A549 (cell line): ENCODE measurements around the gene CALCOCO1. TPM values are rescaled to one million over a fixed set of nuclear protein-coding genes. Genes with fewer than 3 reads are reported as not detected.
A peak's percentile ranks its signal among the peaks of the same experiment; 100 is the strongest.
"Not testable (repeated sequence)": the region's sequence is repeated elsewhere in the genome, so short reads cannot be mapped to it uniquely, and the experiment has no call there.

Experiments
- ATAC-seq, 2 experiments: fragments of 200-7000 bp in 1 of 2; fragments of >200 bp in 1 of 2; cut with Nextera tagmentation in 1 of 2; cut with Tn5 transposase in 1 of 2; 3 replicates each; pipeline versions ENCODE4 v1.8.0 to v1.9.1; 2018 to 2020; ENCODE audit warnings: mild to moderate bottlenecking in 1 of 2, moderate library complexity in 1 of 2
- CTCF ChIA-PET: fragments of 300-600 bp; sonication (Branson Sonifier 250); formaldehyde crosslinking; extraction: SDS; loops from one replicate; lab custom pipeline; 2021; ENCODE audit warnings: antibody characterized with exemption, inconsistent platforms; lab: Yijun Ruan, JAX
- POLR2A ChIA-PET: fragments of 350-600 bp; formaldehyde crosslinking; extraction: SDS; loops from one replicate; lab custom pipeline; 2021; ENCODE audit warnings: antibody characterized with exemption, inconsistent platforms; lab: Yijun Ruan, JAX
- DNase-seq, 2 experiments: peaks; one replicate each; pipeline versions ENCODE4 v3.0.0 to v3.0.0-alpha.2; 2011 to 2016; ENCODE audit warnings: low read depth in 1 of 2, low spot score in 1 of 2
- FAIRE-seq: peaks from 2 replicates; lab custom pipeline; 2011; peaks lifted over from hg19 to GRCh38; lab: Jason Lieb, UNC
- H3K27ac ChIP-seq, 2 experiments: fragments of >200 bp; sonication (Bioruptor Twin); formaldehyde crosslinking; 3 replicates each; pipeline ENCODE4 v1.5.1; 2016 to 2017
- H3K4me1 ChIP-seq: fragments of >200 bp; sonication (Bioruptor Twin); formaldehyde crosslinking; 3 replicates; pipeline ENCODE4 v1.6.1; 2016
- H3K4me2 ChIP-seq: fragments of >200 bp; sonication (Bioruptor Twin); formaldehyde crosslinking; 3 replicates; pipeline ENCODE4 v1.6.1; 2016
- H3K4me3 ChIP-seq: fragments of >200 bp; sonication (Bioruptor Twin); formaldehyde crosslinking; 3 replicates; pipeline ENCODE4 v1.5.1; 2016
- H3K9me3 ChIP-seq: fragments of >200 bp; sonication (Bioruptor Twin); formaldehyde crosslinking; 3 replicates; pipeline ENCODE4 v1.6.1; 2016
- CHD4 ChIP-seq: fragments of 200-600 bp; sonication (generic); IDR thresholded peaks from 2 replicates; pipeline ENCODE4 v1.6.1; 2016; ENCODE audit warnings: antibody characterized with exemption, mild to moderate bottlenecking, borderline replicate concordance
- ESRRA ChIP-seq: fragments of 150-350 bp; IDR thresholded peaks from 2 replicates; pipeline ENCODE4 v1.6.1; 2014; ENCODE audit warnings: mild to moderate bottlenecking, low read length, borderline replicate concordance
- FOSL2 ChIP-seq, 2 experiments: fragments of 450-650 bp in 1 of 2; fragments of >200 bp in 1 of 2; sonication (Bioruptor Twin) in 1 of 2; formaldehyde crosslinking; IDR thresholded peaks; 2 replicates each; pipeline versions ENCODE4 v1.5.0 to v1.6.1; 2016 to 2020; ENCODE audit warnings: mild to moderate bottlenecking in 1 of 2, moderate library complexity in 1 of 2
- HEYL ChIP-seq: fragments of 250-450 bp; sonication (Bioruptor Pico); IDR thresholded peaks from 2 replicates; pipeline ENCODE4 v1.8.0; 2021; ENCODE audit warnings: mild to moderate bottlenecking, moderate library complexity
- KDM1A ChIP-seq: fragments of 200-600 bp; sonication (generic); IDR thresholded peaks from 2 replicates; pipeline ENCODE4 v1.6.1; 2016; ENCODE audit warnings: low read depth, mild to moderate bottlenecking
- MAFK ChIP-seq: fragments of 450-650 bp; IDR thresholded peaks from 2 replicates; pipeline ENCODE4 v1.6.1; 2014; ENCODE audit not compliant: partially characterized antibody
- NPAS2 ChIP-seq: fragments of 250-450 bp; sonication (Bioruptor Pico); IDR thresholded peaks from 2 replicates; pipeline ENCODE4 v1.8.0; 2022; ENCODE audit warnings: mild to moderate bottlenecking, moderate library complexity, borderline replicate concordance
- PHF8 ChIP-seq: fragments of 200-600 bp; sonication (generic); IDR thresholded peaks from 2 replicates; pipeline ENCODE4 v1.6.1; 2016; ENCODE audit warnings: low read depth, mild to moderate bottlenecking, antibody characterized with exemption, moderate library complexity, borderline replicate concordance
- POLR2A ChIP-seq: IDR thresholded peaks from 2 replicates; pipeline ENCODE4 v1.6.1; 2012; ENCODE audit warnings: mild to moderate bottlenecking, low read length
- RARB ChIP-seq: fragments of 250-450 bp; sonication (Bioruptor Pico); IDR thresholded peaks from 2 replicates; pipeline ENCODE4 v1.8.0; 2021; ENCODE audit warnings: mild to moderate bottlenecking, moderate library complexity
- RCOR1 ChIP-seq: fragments of 150-350 bp; IDR thresholded peaks from 2 replicates; pipeline ENCODE4 v1.6.1; 2014; ENCODE audit warnings: antibody characterized with exemption, low read length, low read depth
- SMC3 ChIP-seq: fragments of >200 bp; sonication (Bioruptor Twin); formaldehyde crosslinking; IDR thresholded peaks from 3 replicates; pipeline ENCODE4 v1.6.1; 2018; ENCODE audit warnings: inconsistent platforms
- SREBF2 ChIP-seq: fragments of 450-650 bp; IDR thresholded peaks from 2 replicates; pipeline ENCODE4 v1.6.1; 2014; ENCODE audit warnings: mild to moderate bottlenecking, moderate library complexity
- ZC3H11A ChIP-seq: fragments of 450-650 bp; IDR thresholded peaks from 2 replicates; pipeline ENCODE4 v1.6.1; 2014; ENCODE audit warnings: antibody characterized with exemption, mild to moderate bottlenecking
- ZFP36 ChIP-seq: fragments of 450-650 bp; IDR thresholded peaks from 2 replicates; pipeline ENCODE4 v1.6.1; 2014; ENCODE audit warnings: borderline replicate concordance; ENCODE audit not compliant: partially characterized antibody
- ZNF302 ChIP-seq: fragments of 250-450 bp; sonication (Bioruptor Pico); IDR thresholded peaks from 2 replicates; pipeline ENCODE4 v1.9.0; 2021; ENCODE audit warnings: inconsistent platforms, mild to moderate bottlenecking, moderate library complexity
- ZSCAN20 ChIP-seq: fragments of 250-450 bp; sonication (Bioruptor Pico); IDR thresholded peaks from 2 replicates; pipeline ENCODE4 v1.8.0; 2022; ENCODE audit warnings: mild to moderate bottlenecking, moderate library complexity
- WGBS: methylation state at CpG from one replicate; pipeline ENCODE4 v1.1.6; 2017; ENCODE audit errors: missing lambda C conversion rate; 5-methylcytosine and 5-hydroxymethylcytosine counted together
- polyA plus RNA-seq, 4 experiments: library from polyadenylated mRNA; depleted of rRNA in 3 of 4; stranded (reverse); fragments of >200 nt; fragmentation: RNase III in 1 of 4; extraction: RNeasy Plus Mini Kit Qiagen cat#74134 plus additional on column Dnase treatment in 1 of 4; gene quantifications; 2 replicates in 3 of 4; 3 replicates in 1 of 4; pipeline ENCODE4 v1.2.3, GENCODE V29; 2011 to 2017
- TF ChIP-seq, protein P1 (sequence below): fragments of 200-600 bp; sonication (generic); IDR thresholded peaks from 2 replicates; pipeline ENCODE4 v1.6.1; 2016; ENCODE audit warnings: antibody characterized with exemption, mild to moderate bottlenecking, moderate library complexity

The CALCOCO1 gene
- polyA plus RNA-seq, 2 of the 4 experiments (the other 2 are of a cell fraction), result 28.8 to 41.5 TPM

DNA sequence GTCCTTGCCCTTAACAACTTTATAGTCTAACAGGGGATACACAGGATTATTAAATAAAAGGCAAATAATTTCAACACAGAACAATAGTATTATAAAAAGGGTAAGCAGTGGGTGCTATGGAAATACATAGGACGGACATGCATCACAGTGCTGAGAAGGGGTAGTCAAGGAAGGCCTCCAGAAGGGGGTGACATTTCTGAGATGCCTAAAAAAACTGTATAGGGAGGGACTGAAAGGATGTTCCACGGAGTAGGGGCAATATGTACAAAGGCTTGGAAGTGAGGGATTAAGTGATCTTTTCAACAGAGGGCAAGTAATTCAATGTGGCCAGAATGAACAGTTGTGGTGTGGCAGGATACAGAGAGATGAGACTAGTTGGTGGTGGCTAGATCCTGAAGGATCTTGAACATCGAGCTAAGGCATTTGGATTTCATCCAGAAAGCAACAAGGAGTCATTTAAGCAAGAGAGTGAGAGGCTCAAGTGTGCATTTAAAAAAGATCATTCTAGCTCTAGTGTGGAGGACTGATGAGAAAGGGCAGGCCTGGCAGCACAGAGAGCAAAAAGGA is 42.5 kb downstream of the CALCOCO1 start:
- no peak for FAIRE-seq
- CTCF ChIA-PET, result interaction anchor here (1.1 to 13.4 kb wide), 6 partner anchors 8 to 141 kb away, joined by 3 to 154 read pairs (median 20); partner anchors contain the start of gene ATP5MC2

DNA sequence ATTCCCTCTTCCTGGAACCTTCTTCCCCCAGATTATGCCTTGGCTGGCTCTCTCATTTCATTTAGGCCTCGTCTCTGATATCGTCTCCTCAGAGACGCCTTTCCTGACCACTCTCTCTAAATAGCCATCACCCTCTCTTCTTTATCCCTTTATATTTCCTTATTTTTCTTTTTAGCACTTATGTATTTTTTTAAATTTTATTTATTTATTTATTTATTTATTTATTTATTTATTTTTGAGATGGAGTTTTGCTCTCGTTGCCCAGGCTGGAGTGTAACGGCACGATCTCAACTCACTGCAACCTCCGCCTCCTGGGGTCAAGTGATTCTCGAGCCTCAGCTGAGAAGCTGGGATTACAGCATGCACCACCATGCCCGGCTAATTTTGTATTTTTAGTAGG is 43.3 kb downstream of the CALCOCO1 start:
- 90% methylated on average over 9 of the region's 9 CpGs for WGBS
- no peaks in the 10 kb centered on the region for H3K9me3 ChIP-seq
- H3K4me1 ChIP-seq, result no peaks in the 10 kb centered on the region
- no peak overlapping the region for H3K4me3 ChIP-seq
- FAIRE-seq, result no peak
- POLR2A ChIA-PET, result no interaction called here
- CTCF ChIA-PET, result interaction anchor here (2.8 to 13.4 kb wide), 4 partner anchors 16 to 141 kb away, joined by 10 to 154 read pairs (median 30); no protein-coding TSS in a partner anchor
- no peak overlapping the region for H3K4me2 ChIP-seq
- DNase-seq, result no peak
- TF ChIP-seq ZC3H11A (peak; percentile 76), POLR2A (no peak)
- no peak for ATAC-seq
- H3K27ac ChIP-seq, result no peak overlapping the region

More for the DNA sequence above, 42.5 kb downstream of the CALCOCO1 start:
- Histone ChIP-seq H3K27ac (no peak overlapping the region), H3K4me2 (no peak overlapping the region), H3K4me3 (no peak overlapping the region), H3K9me3 (no peaks in the 10 kb centered on the region), H3K4me1 (no peaks in the 10 kb centered on the region)
- ATAC-seq, result no peak
- peak; percentile 11 for TF ChIP-seq ZFP36
- no peak for TF ChIP-seq SMC3
- 63% methylated on average over 3 of the region's 3 CpGs for WGBS
- POLR2A ChIA-PET, result no interaction called here
- DNase-seq, result no peak

DNA sequence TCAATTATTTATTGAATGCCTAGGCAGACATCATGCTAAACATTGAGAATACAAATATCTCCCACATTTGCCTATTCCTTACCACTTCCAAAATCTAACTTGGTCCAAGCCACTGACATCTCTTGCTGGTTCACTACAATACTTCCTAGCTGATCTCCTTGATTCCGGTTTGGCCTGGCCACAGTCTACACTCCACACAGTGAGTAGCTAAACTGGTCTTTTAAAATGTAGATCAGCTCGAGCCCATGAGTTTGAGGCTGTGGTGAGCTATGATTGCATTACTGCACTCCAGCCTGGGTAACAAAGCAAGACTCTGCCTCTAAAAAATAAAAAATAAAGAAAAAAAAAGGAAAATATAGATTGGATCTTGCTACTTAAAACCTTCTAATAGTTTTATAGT is 43.8 kb downstream of the CALCOCO1 start:
- 77% methylated on average over 2 of the region's 2 CpGs for WGBS
- H3K4me3 ChIP-seq, result no peak overlapping the region
- FAIRE-seq (no peak), ATAC-seq (no peak), DNase-seq (no peak)
- H3K9me3 ChIP-seq, result no peaks in the 10 kb centered on the region
- H3K4me2 ChIP-seq, result no peak overlapping the region
- CTCF ChIA-PET, result interaction anchor here (1.0 to 13.4 kb wide), 5 partner anchors 16 to 334 kb away, joined by 3 to 154 read pairs (median 14); no protein-coding TSS in a partner anchor
- no peak for TF ChIP-seq CHD4
- no peak for TF ChIP-seq ZNF302 (CRISPR knock-in tag)
- TF ChIP-seq MAFK, result no peak
- no peak for TF ChIP-seq ESRRA
- TF ChIP-seq SMC3, result no peak
- no peak for TF ChIP-seq RARB (CRISPR knock-in tag)
- no peak for TF ChIP-seq RCOR1
- no peak for TF ChIP-seq FOSL2 (IDR thresholded peaks at IDR 0.05)
- TF ChIP-seq FOSL2 (CRISPR knock-in tag; IDR thresholded peaks at IDR 0.05), result no peak
- TF ChIP-seq SREBF2, result no peak
- no peaks in the 10 kb centered on the region for H3K4me1 ChIP-seq
- POLR2A ChIA-PET, result no interaction called here
- H3K27ac ChIP-seq, result no peak overlapping the region

DNA sequence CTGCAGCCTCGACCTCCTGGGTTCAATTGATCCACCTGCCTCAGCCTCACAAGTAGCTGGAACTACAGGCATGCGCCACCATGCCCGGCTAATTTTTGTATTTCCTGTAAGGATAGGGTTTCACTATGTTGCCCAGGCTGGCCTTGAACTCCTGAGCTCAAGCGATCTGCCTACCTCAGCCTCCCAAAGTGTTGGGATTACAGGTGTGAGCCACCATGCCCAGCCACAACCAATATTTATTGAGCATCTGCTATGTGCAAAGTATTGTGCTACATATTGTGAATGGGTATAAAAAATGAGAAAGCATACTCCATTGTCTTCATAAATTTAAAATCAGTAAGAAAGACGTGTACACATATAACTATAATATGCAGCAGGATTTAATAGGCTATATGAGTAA is 47.2 kb downstream of the CALCOCO1 start:
- POLR2A ChIA-PET, result interaction anchor here (1.5 kb wide), 1 partner anchor 137 kb away, joined by 5 read pairs; no protein-coding TSS in a partner anchor
- H3K4me2 ChIP-seq, H3K4me1 ChIP-seq, FAIRE-seq, H3K27ac ChIP-seq, H3K9me3 ChIP-seq, H3K4me3 ChIP-seq, ATAC-seq, DNase-seq: not testable (repeated sequence)
- WGBS, result 60% methylated on average over 5 of the region's 5 CpGs
- CTCF ChIA-PET, result interaction anchor here (0.8 to 11.3 kb wide), 4 partner anchors 9 to 135 kb away, joined by 3 to 148 read pairs (median 4); no protein-coding TSS in a partner anchor

DNA sequence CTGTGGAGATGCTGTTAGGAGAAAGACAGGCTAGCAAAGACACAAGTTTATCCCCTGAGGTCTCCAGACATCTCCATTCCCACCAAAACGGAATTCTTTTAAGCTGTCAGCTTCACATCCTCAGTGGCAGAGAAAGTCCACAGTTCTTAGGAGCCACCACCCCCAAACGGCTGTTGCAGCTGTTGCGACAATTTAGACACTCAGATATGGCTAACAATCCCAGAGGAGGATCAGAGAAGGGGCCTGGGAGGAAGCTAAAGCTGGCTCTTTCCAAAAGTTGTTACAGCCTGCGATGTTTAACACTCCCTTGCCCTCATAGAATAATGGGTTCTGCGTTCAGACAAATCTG is 49.5 kb downstream of the CALCOCO1 start:
- WGBS, result 69% methylated on average over 5 of the region's 5 CpGs
- ATAC-seq (no peak), DNase-seq (no peak), FAIRE-seq (no peak)
- ChIA-PET POLR2A (no interaction called here), CTCF (interaction anchor here (0.7 to 11.3 kb wide), 9 partner anchors 9 to 132 kb away, joined by 3 to 148 read pairs (median 5); partner anchors contain the start of gene ATF7)
- Histone ChIP-seq H3K4me3 (no peak overlapping the region), H3K9me3 (no peaks in the 10 kb centered on the region), H3K4me2 (no peak overlapping the region), H3K4me1 (peaks cover 15% of the 10 kb centered on the region; the same call in 2 of the 3 replicates), H3K27ac (no peak overlapping the region)
- no peak for TF ChIP-seq HEYL (CRISPR knock-in tag)
- no peak for TF ChIP-seq KDM1A
- TF ChIP-seq NPAS2 (CRISPR knock-in tag), result no peak
- no peak for TF ChIP-seq ZSCAN20
- TF ChIP-seq, protein P1, sequence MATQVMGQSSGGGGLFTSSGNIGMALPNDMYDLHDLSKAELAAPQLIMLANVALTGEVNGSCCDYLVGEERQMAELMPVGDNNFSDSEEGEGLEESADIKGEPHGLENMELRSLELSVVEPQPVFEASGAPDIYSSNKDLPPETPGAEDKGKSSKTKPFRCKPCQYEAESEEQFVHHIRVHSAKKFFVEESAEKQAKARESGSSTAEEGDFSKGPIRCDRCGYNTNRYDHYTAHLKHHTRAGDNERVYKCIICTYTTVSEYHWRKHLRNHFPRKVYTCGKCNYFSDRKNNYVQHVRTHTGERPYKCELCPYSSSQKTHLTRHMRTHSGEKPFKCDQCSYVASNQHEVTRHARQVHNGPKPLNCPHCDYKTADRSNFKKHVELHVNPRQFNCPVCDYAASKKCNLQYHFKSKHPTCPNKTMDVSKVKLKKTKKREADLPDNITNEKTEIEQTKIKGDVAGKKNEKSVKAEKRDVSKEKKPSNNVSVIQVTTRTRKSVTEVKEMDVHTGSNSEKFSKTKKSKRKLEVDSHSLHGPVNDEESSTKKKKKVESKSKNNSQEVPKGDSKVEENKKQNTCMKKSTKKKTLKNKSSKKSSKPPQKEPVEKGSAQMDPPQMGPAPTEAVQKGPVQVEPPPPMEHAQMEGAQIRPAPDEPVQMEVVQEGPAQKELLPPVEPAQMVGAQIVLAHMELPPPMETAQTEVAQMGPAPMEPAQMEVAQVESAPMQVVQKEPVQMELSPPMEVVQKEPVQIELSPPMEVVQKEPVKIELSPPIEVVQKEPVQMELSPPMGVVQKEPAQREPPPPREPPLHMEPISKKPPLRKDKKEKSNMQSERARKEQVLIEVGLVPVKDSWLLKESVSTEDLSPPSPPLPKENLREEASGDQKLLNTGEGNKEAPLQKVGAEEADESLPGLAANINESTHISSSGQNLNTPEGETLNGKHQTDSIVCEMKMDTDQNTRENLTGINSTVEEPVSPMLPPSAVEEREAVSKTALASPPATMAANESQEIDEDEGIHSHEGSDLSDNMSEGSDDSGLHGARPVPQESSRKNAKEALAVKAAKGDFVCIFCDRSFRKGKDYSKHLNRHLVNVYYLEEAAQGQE, result no peak
- TF ChIP-seq PHF8, result no peak
